ENCODE measurements around the gene PBRM1.

Gene PBRM1

DNA sequence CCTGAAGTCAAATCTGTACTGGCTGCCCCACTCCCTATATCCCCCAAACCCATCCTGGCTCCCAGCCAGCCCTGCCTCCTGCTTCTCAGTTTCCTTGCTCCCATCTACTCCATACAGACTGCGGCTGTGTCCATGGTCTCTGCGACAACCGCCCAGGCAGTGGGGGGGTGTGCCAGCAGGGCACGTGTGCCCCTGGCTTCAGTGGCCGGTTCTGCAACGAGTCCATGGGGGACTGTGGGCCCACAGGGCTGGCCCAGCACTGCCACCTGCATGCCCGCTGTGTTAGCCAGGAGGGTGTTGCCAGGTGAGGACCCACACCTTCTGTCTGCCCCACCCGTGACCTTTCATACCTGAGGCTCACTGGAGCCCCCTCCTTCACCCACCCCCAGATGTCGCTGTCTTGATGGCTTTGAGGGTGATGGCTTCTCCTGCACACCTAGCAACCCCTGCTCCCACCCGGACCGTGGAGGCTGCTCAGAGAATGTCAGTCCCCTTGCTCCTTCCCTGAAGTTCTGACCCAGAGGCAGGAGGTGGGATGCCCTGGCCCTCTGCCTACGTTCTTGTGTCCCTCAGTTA, 175.9 kb downstream of the PBRM1 start:
- TF ChIP-seq FOXM1 (IDR thresholded peaks at IDR 0.05; ENCODE audit: borderline replicate concordance, low read depth), result no peak
- TF ChIP-seq CEBPB (IDR thresholded peaks at IDR 0.05), result no peak
- TF ChIP-seq EP300 (IDR thresholded peaks at IDR 0.05; ENCODE audit: borderline replicate concordance), result no peak

GRCh38 chr3:52507359-52507758, 178.4 kb downstream of the PBRM1 start:
- no peak for TF ChIP-seq RAD21 (IDR thresholded peaks at IDR 0.05; ENCODE audit: low read depth)
- TF ChIP-seq USF1 (IDR thresholded peaks at IDR 0.05), result no peak
- TF ChIP-seq ZBTB7A (IDR thresholded peaks at IDR 0.05; ENCODE audit: low read depth), result no peak
- TF ChIP-seq EGR1 (IDR thresholded peaks at IDR 0.05), result no peak
- TF ChIP-seq TCF12 (IDR thresholded peaks at IDR 0.05; ENCODE audit: low read depth), result no peak
- no peak for TF ChIP-seq TAF1 (IDR thresholded peaks at IDR 0.05; ENCODE audit: low read depth)
- TF ChIP-seq TEAD4 (IDR thresholded peaks at IDR 0.05), result no peak
- TF ChIP-seq CREB1 (IDR thresholded peaks at IDR 0.05; ENCODE audit: low read depth), result no peak

DNA sequence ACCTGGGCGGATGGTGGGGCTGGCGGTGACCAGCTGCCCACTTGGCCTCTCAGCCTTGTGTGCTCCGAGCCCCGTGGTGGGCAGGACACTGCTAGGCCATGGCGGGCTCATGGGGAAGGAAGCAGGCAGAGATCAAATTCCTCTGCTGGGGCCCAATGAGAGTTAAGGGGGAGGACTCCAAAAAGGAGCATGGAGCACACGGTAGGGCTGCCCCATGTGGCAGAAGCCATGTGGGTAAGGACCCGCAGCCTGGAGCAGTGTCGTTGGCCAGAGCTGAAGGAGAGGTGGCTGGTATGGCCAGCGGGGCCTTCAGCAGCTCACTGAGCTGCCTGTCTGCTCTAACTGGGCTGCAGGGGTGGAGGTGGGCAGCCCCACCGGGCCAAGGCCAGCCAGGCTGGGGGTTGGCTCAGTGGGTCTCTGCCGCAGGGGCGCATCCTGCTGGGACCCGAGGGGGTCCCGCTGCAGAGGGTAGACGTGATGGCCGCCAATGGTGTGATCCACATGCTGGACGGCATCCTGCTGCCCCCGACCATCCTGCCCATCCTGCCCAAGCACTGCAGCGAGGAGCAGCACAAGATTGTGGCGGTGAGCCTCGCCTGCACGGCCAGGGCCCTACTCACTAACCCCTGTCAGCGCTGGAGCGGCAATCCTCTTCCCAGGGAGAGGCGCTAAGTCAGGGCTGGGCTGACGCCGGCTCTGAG, 179.3 kb downstream of the PBRM1 start:
- no peak for TF ChIP-seq TAF1 (IDR thresholded peaks at IDR 0.05; ENCODE audit: low read depth)
- no peak for TF ChIP-seq TEAD4 (IDR thresholded peaks at IDR 0.05)
- TF ChIP-seq USF1 (IDR thresholded peaks at IDR 0.05), result no peak
- TF ChIP-seq ZBTB7A (IDR thresholded peaks at IDR 0.05; ENCODE audit: low read depth), result no peak
- no peak for TF ChIP-seq YY1 (IDR thresholded peaks at IDR 0.05; ENCODE audit: low read depth)
- no peak for TF ChIP-seq EP300 (IDR thresholded peaks at IDR 0.05; ENCODE audit: borderline replicate concordance)
- no peak for TF ChIP-seq CEBPB (IDR thresholded peaks at IDR 0.05)
- no peak for TF ChIP-seq MAX (IDR thresholded peaks at IDR 0.05)
- TF ChIP-seq, protein P1, sequence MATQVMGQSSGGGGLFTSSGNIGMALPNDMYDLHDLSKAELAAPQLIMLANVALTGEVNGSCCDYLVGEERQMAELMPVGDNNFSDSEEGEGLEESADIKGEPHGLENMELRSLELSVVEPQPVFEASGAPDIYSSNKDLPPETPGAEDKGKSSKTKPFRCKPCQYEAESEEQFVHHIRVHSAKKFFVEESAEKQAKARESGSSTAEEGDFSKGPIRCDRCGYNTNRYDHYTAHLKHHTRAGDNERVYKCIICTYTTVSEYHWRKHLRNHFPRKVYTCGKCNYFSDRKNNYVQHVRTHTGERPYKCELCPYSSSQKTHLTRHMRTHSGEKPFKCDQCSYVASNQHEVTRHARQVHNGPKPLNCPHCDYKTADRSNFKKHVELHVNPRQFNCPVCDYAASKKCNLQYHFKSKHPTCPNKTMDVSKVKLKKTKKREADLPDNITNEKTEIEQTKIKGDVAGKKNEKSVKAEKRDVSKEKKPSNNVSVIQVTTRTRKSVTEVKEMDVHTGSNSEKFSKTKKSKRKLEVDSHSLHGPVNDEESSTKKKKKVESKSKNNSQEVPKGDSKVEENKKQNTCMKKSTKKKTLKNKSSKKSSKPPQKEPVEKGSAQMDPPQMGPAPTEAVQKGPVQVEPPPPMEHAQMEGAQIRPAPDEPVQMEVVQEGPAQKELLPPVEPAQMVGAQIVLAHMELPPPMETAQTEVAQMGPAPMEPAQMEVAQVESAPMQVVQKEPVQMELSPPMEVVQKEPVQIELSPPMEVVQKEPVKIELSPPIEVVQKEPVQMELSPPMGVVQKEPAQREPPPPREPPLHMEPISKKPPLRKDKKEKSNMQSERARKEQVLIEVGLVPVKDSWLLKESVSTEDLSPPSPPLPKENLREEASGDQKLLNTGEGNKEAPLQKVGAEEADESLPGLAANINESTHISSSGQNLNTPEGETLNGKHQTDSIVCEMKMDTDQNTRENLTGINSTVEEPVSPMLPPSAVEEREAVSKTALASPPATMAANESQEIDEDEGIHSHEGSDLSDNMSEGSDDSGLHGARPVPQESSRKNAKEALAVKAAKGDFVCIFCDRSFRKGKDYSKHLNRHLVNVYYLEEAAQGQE (IDR thresholded peaks at IDR 0.05; ENCODE audit: low read depth), result no peak
- TF ChIP-seq NFIC (IDR thresholded peaks at IDR 0.05), result no peak
- no peak for TF ChIP-seq CREB1 (IDR thresholded peaks at IDR 0.05; ENCODE audit: low read depth)
- TF ChIP-seq RAD21 (IDR thresholded peaks at IDR 0.05; ENCODE audit: low read depth), result no peak
- TF ChIP-seq TCF12 (IDR thresholded peaks at IDR 0.05; ENCODE audit: low read depth), result no peak
- no peak for TF ChIP-seq FOXM1 (IDR thresholded peaks at IDR 0.05; ENCODE audit: borderline replicate concordance, low read depth)
- TF ChIP-seq EGR1 (IDR thresholded peaks at IDR 0.05), result no peak

DNA sequence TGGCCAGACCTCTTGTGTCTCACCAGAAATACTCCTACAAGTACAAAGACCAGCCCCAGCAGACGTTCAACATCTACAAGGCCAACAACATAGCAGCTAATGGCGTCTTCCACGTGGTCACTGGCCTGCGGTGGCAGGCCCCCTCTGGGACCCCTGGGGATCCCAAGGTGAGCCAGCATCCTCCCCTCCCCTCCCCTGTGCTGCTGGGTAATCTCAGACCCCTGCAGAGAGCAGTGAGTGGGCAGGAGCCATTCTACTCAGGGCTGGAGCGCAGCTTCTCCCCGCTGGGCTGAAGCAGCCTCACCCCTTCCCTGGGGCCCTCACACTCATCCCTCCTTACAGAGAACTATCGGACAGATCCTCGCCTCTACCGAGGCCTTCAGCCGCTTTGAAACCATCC, 180.7 kb downstream of the PBRM1 start:
- TF ChIP-seq MAX (IDR thresholded peaks at IDR 0.05) (no peak), EP300 (IDR thresholded peaks at IDR 0.05; ENCODE audit: borderline replicate concordance) (no peak), CREB1 (IDR thresholded peaks at IDR 0.05; ENCODE audit: low read depth) (no peak)

- TF ChIP-seq CEBPB (IDR thresholded peaks at IDR 0.05) (no peak), EGR1 (IDR thresholded peaks at IDR 0.05) (no peak), YY1 (IDR thresholded peaks at IDR 0.05; ENCODE audit: low read depth) (no peak), MAX (IDR thresholded peaks at IDR 0.05) (no peak), FOXM1 (IDR thresholded peaks at IDR 0.05; ENCODE audit: borderline replicate concordance, low read depth) (no peak), RAD21 (IDR thresholded peaks at IDR 0.05; ENCODE audit: low read depth) (no peak), TEAD4 (IDR thresholded peaks at IDR 0.05) (no peak), TCF12 (IDR thresholded peaks at IDR 0.05; ENCODE audit: low read depth) (no peak), TAF1 (IDR thresholded peaks at IDR 0.05; ENCODE audit: low read depth) (no peak), CREB1 (IDR thresholded peaks at IDR 0.05; ENCODE audit: low read depth) (no peak), USF1 (IDR thresholded peaks at IDR 0.05) (no peak), NFIC (IDR thresholded peaks at IDR 0.05) (no peak), ZBTB7A (IDR thresholded peaks at IDR 0.05; ENCODE audit: low read depth) (no peak), EP300 (IDR thresholded peaks at IDR 0.05; ENCODE audit: borderline replicate concordance) (no peak)
- TF ChIP-seq, protein P1 (IDR thresholded peaks at IDR 0.05; ENCODE audit: low read depth), result no peak
Measured at GRCh38 chr3:52503788-52504424, 181.8 kb downstream of the PBRM1 start.
